GM21576 (cell line): ENCODE measurements around the gene BRMS1.
"Not testable (repeated sequence)": the region's sequence is repeated elsewhere in the genome, so short reads cannot be mapped to it uniquely, and the experiment has no call there.

Experiments
- ATAC-seq: cut with Tn5 transposase; IDR thresholded peaks from one replicate; pipeline ENCODE4 v1.9.1; 2021; ENCODE audit warnings: mild to moderate bottlenecking, moderate library complexity; ENCODE audit not compliant: unreplicated experiment

Gene BRMS1

GRCh38 chr11:66326261-66327111, 18.4 kb downstream of the BRMS1 start:
- no peak for ATAC-seq

GRCh38 chr11:66325263-66325671, 19.6 kb downstream of the BRMS1 start:
- ATAC-seq, result no peak

GRCh38 chr11:66324664-66325063, 20.2 kb downstream of the BRMS1 start:
- ATAC-seq, result no peak

GRCh38 chr11:66323684-66324083, 21.2 kb downstream of the BRMS1 start:
- no peak for ATAC-seq

- ATAC-seq, result no peak
These were observed 22.0 kb downstream of the BRMS1 start for GRCh38 chr11:66322732-66323427.

GRCh38 chr11:66321606-66322005, 23.3 kb downstream of the BRMS1 start:
- ATAC-seq, result no peak

GRCh38 chr11:66320748-66321147, 24.2 kb downstream of the BRMS1 start:
- ATAC-seq, result not testable (repeated sequence)

- not testable (repeated sequence) for ATAC-seq
These were observed 24.6 kb downstream of the BRMS1 start for GRCh38 chr11:66320289-66320688.

GRCh38 chr11:66318600-66318970, 26.3 kb downstream of the BRMS1 start:
- no peak for ATAC-seq

GRCh38 chr11:66317723-66318599, 26.9 kb downstream of the BRMS1 start:
- ATAC-seq, result no peak

- no peak for ATAC-seq
These were observed 27.6 kb downstream of the BRMS1 start for GRCh38 chr11:66317322-66317722.

- ATAC-seq, result no peak
These were observed 28.1 kb downstream of the BRMS1 start, which contains the start of gene CD248 for GRCh38 chr11:66316849-66317251. TSS of gene CD248 (minus strand) at chr11:66317044. CDS start at chr11:66317027, 17 bp downstream.

GRCh38 chr11:66315921-66316811, 28.7 kb downstream of the BRMS1 start:
- no peak for ATAC-seq

- no peak for ATAC-seq
These were observed 29.4 kb downstream of the BRMS1 start for GRCh38 chr11:66315498-66315885.

- no peak for ATAC-seq
These were observed 30.1 kb downstream of the BRMS1 start for GRCh38 chr11:66314561-66315497.

- no peak for ATAC-seq
These were observed 30.8 kb downstream of the BRMS1 start for GRCh38 chr11:66314186-66314501.

- no peak for ATAC-seq
These were observed 31.4 kb downstream of the BRMS1 start for GRCh38 chr11:66313321-66314185.
